H1 (cell line): Measurements from ENCODE around the gene NCK1.

Source experiments
- ATF2 ChIP-seq: IDR thresholded peaks from 2 replicates; pipeline ENCODE4 v1.6.1; 2012; ENCODE audit warnings: low read length, inconsistent platforms
- ATF3 ChIP-seq: IDR thresholded peaks from 2 replicates; pipeline ENCODE4 v1.6.1; 2011; ENCODE audit warnings: low read depth, mild to moderate bottlenecking, low read length; ENCODE audit not compliant: insufficient read depth
- BRCA1 ChIP-seq: IDR thresholded peaks from 2 replicates; pipeline ENCODE4 v1.6.1; 2012; ENCODE audit warnings: low read depth, low read length, improper control_type of control experiment
- CHD1 ChIP-seq: IDR thresholded peaks from 2 replicates; pipeline ENCODE4 v1.6.1; 2012; ENCODE audit warnings: low read depth, low read length, improper control_type of control experiment
- CTCF ChIP-seq, 3 experiments: IDR thresholded peaks; 1 replicate in 2 of 3; 2 replicates in 1 of 3; pipeline versions ENCODE4 v1.5.1 to v1.6.1; 2011; ENCODE audit warnings: low read length in 3 of 3, mild to moderate bottlenecking in 3 of 3, inconsistent platforms in 2 of 3, low read depth in 1 of 3, moderate library complexity in 1 of 3; ENCODE audit not compliant: insufficient read depth in 1 of 3; ENCODE audit errors: control extremely low read depth in 1 of 3
- EZH2 ChIP-seq: fragments of 200-600 bp; sonication (generic); IDR thresholded peaks from 2 replicates; pipeline ENCODE4 v1.7.1; 2012; ENCODE audit warnings: low read depth, mild to moderate bottlenecking, moderate library complexity, low read length, inconsistent platforms; ENCODE audit not compliant: severe bottlenecking
- JUND ChIP-seq: IDR thresholded peaks from 2 replicates; pipeline ENCODE4 v1.6.1; 2011; ENCODE audit warnings: mild to moderate bottlenecking, improper control_type of control experiment, low read length
- MAX ChIP-seq: IDR thresholded peaks from 2 replicates; pipeline ENCODE4 v1.6.1; 2012; ENCODE audit warnings: inconsistent platforms
- POLR2A ChIP-seq, 2 experiments: IDR thresholded peaks; 1 replicate in 1 of 2; 2 replicates in 1 of 2; pipeline ENCODE4 v1.6.1; 2011; ENCODE audit warnings: low read depth in 2 of 2, low read length in 2 of 2, mild to moderate bottlenecking in 2 of 2; ENCODE audit errors: control extremely low read depth in 1 of 2
- POLR2AphosphoS5 ChIP-seq: IDR thresholded peaks from 2 replicates; pipeline ENCODE4 v1.6.1; 2011; ENCODE audit warnings: low read depth, low read length
- SIN3A ChIP-seq, 2 experiments: IDR thresholded peaks in 1 of 2; conservative IDR thresholded peaks in 1 of 2; 2 replicates each; pipeline ENCODE4 v1.6.1; 2011 to 2012; ENCODE audit warnings: low read length in 2 of 2, improper control_type of control experiment in 1 of 2, low read depth in 1 of 2, mild to moderate bottlenecking in 1 of 2
- SIX5 ChIP-seq: IDR thresholded peaks from 2 replicates; pipeline ENCODE4 v1.6.1; 2011; ENCODE audit warnings: mild to moderate bottlenecking, low read depth, low read length
- SP1 ChIP-seq: IDR thresholded peaks from 2 replicates; pipeline ENCODE4 v1.6.1; 2011; ENCODE audit warnings: low read depth, low read length
- SP2 ChIP-seq: IDR thresholded peaks from 2 replicates; pipeline ENCODE4 v1.6.1; 2012; ENCODE audit warnings: mild to moderate bottlenecking, low read length, inconsistent platforms

- TF ChIP-seq SIN3A (conservative IDR thresholded peaks at IDR 0.05 in 1 of 2, IDR thresholded peaks at IDR 0.05 in 1 of 2; ENCODE audit: low read depth in 1 of 2, low read length in 2 of 2), result no peak
- TF ChIP-seq JUND, result no peak
- TF ChIP-seq CHD1, result no peak
- no peak for TF ChIP-seq POLR2A (IDR thresholded peaks at IDR 0.05; ENCODE audit: control extremely low read depth in 1 of 2, low read depth in 2 of 2, low read length in 2 of 2)
- TF ChIP-seq SP1, result no peak
- TF ChIP-seq EZH2, result no peak
- TF ChIP-seq SP2, result no peak
- no peak for TF ChIP-seq BRCA1
- no peak for TF ChIP-seq CTCF (IDR thresholded peaks at IDR 0.05; ENCODE audit: control extremely low read depth in 1 of 3, insufficient read depth in 1 of 3, low read depth in 1 of 3, low read length in 3 of 3)
- TF ChIP-seq ATF3, result no peak
- no peak for TF ChIP-seq POLR2AphosphoS5
- no peak for TF ChIP-seq SIX5
- TF ChIP-seq MAX, result no peak
- TF ChIP-seq ATF2, result no peak
These were observed 25.4 kb upstream of the NCK1 start for GRCh38 chr3:136836511-136837156.
